Measurements from ENCODE around the gene BGLAP. TPM values are rescaled to one million over a fixed set of nuclear protein-coding genes. Genes with fewer than 3 reads are reported as not detected.
A peak's percentile ranks its signal among the peaks of the same experiment; 100 is the strongest.

BGLAP gene
- total and polyA plus RNA-seq, 2 of the 13 experiments (the other 11 are each of a cell fraction or from before 2014, with no cell fraction given) = 0.62 to 1.6 TPM

GRCh38 chr1:156241311-156241811, 623 bp upstream of the BGLAP start:
- POLR2A ChIA-PET = no interaction called here
- WGBS (ENCODE audit: low lambda C conversion rate) = 89% methylated on average over 4 of the region's 15 CpGs
- CTCF ChIA-PET (ENCODE audit: low intra/inter-chr PET ratio, low total read pairs) = no interaction called here
- Histone ChIP-seq H3K4me1 (ENCODE audit: insufficient read depth, low read length) (peaks cover 14% of the 10 kb centered on the region), H3K36me3 (replicated peaks in 1 of 2; ENCODE audit: control insufficient read depth in 1 of 2, insufficient read depth in 2 of 2, low read length in 2 of 2) (peaks cover 12 to 28% of the 10 kb centered on the region in 2 experiments), H3K4me3 (replicated peaks in 1 of 3; ENCODE audit: insufficient read depth in 1 of 3, low read depth in 2 of 3, low read length in 3 of 3) (no peak overlapping the region), H4K20me1 (ENCODE audit: insufficient read depth, low read length) (no peaks in the 10 kb centered on the region), H3K27me3 (ENCODE audit: control insufficient read depth in 1 of 2, insufficient read depth in 2 of 2, low read length in 2 of 2) (no peaks in the 10 kb centered on the region), H3K9ac (ENCODE audit: insufficient read depth, low read depth, low read length) (no peak overlapping the region), H3K9me3 (ENCODE audit: low read length) (no peaks in the 10 kb centered on the region), H3K79me2 (ENCODE audit: insufficient read depth, low read length) (no peaks in the 10 kb centered on the region), H3K27ac (ENCODE audit: extremely low read length, insufficient read depth, low read length) (no peak overlapping the region), H2AFZ (ENCODE audit: low read length) (no peak overlapping the region), H3K4me2 (ENCODE audit: low read depth, low read length) (no peak overlapping the region)
- in situ Hi-C loops (cut with HindIII; ENCODE audit: extremely low pct_ligation_motif_present, low pct_unique_long_range_greater_than_20kb) (no loop called here), intact Hi-C loops (cut with micrococcal nuclease; ENCODE audit: unreplicated experiment) (no loop called here)
- TF ChIP-seq ATF7 (IDR thresholded peaks at IDR 0.05) (no peak), ATF7 (CRISPR knock-in tag; IDR thresholded peaks at IDR 0.05) (no peak), ZSCAN9 (CRISPR knock-in tag; IDR thresholded peaks at IDR 0.05; ENCODE audit: borderline replicate concordance) (no peak)
- FAIRE-seq (no peak), DNase-seq (ENCODE audit: low spot score) (no peak), ATAC-seq (no peak)
- no TSS peak for BruUV-seq (replicated peaks)

- no peak for ATAC-seq
- Histone ChIP-seq H3K4me3 (replicated peaks in 1 of 3; ENCODE audit: insufficient read depth in 1 of 3, low read depth in 2 of 3, low read length in 3 of 3) (no peak overlapping the region), H3K36me3 (replicated peaks in 1 of 2; ENCODE audit: control insufficient read depth in 1 of 2, insufficient read depth in 2 of 2, low read length in 2 of 2) (peaks cover 10 to 20% of the 10 kb centered on the region in 2 experiments), H3K9me3 (ENCODE audit: low read length) (no peaks in the 10 kb centered on the region), H3K4me2 (ENCODE audit: low read depth, low read length) (no peak overlapping the region), H3K4me1 (ENCODE audit: insufficient read depth, low read length) (peaks cover 28% of the 10 kb centered on the region), H3K9ac (ENCODE audit: insufficient read depth, low read depth, low read length) (no peak overlapping the region), H3K79me2 (ENCODE audit: insufficient read depth, low read length) (no peaks in the 10 kb centered on the region), H3K27ac (ENCODE audit: extremely low read length, insufficient read depth, low read length) (no peak overlapping the region), H2AFZ (ENCODE audit: low read length) (no peak overlapping the region), H4K20me1 (ENCODE audit: insufficient read depth, low read length) (no peaks in the 10 kb centered on the region), H3K27me3 (ENCODE audit: control insufficient read depth in 1 of 2, insufficient read depth in 2 of 2, low read length in 2 of 2) (no peaks in the 10 kb centered on the region)
- no peak for FAIRE-seq
- intact Hi-C loops (cut with micrococcal nuclease; ENCODE audit: unreplicated experiment) (no loop called here), in situ Hi-C loops (cut with HindIII; ENCODE audit: extremely low pct_ligation_motif_present, low pct_unique_long_range_greater_than_20kb) (no loop called here)
- no peak for DNase-seq (ENCODE audit: low spot score)
- POLR2A ChIA-PET = no interaction called here
- no TSS peak for BruUV-seq (replicated peaks)
- peak; percentile 24 for TF ChIP-seq AGO2 (optimal IDR thresholded peaks at IDR 0.05; ENCODE audit: low read depth, low read length)
- TF ChIP-seq REXO4 (CRISPR knock-in tag; IDR thresholded peaks at IDR 0.05; ENCODE audit: borderline replicate concordance) = no peak
- WGBS (ENCODE audit: low lambda C conversion rate) = 87% methylated on average over 9 of the region's 10 CpGs
- CTCF ChIA-PET (ENCODE audit: low intra/inter-chr PET ratio, low total read pairs) = no interaction called here
Measured at GRCh38 chr1:156242738-156243137, 754 bp downstream of the BGLAP start.

Data from HepG2 (cell line).